Neutrophil (primary cell): ENCODE measurements around the gene NLRP14.

Experiments used
- H3K27ac ChIP-seq: fragments of 200-600 bp; sonication (generic); 2 replicates; pipeline ENCODE4 v1.5.1; 2016; ENCODE audit warnings: mild to moderate bottlenecking, moderate library complexity
- H3K27me3 ChIP-seq: fragments of 200-600 bp; sonication (generic); 2 replicates; pipeline ENCODE4 v1.6.0; 2016; ENCODE audit warnings: mild to moderate bottlenecking
- H3K36me3 ChIP-seq: fragments of 200-600 bp; sonication (generic); 2 replicates; pipeline ENCODE4 v1.5.1; 2017
- H3K4me1 ChIP-seq, 2 experiments: fragments of 200-600 bp in 1 of 2; sonication (generic) in 1 of 2; 1 replicate in 1 of 2; 2 replicates in 1 of 2; pipeline versions ENCODE4 v1.5.1 to v1.6.1; 2013 to 2016; ENCODE audit warnings: low read depth in 1 of 2, low read length in 1 of 2, mild to moderate bottlenecking in 1 of 2, moderate library complexity in 1 of 2; ENCODE audit not compliant: control insufficient read depth in 1 of 2, insufficient read depth in 1 of 2
- H3K4me3 ChIP-seq, 2 experiments: fragments of 200-600 bp in 1 of 2; sonication (generic) in 1 of 2; 1 replicate in 1 of 2; 2 replicates in 1 of 2; pipeline ENCODE4 v1.5.1; 2013 to 2016; ENCODE audit warnings: low read depth in 1 of 2, low read length in 1 of 2, mild to moderate bottlenecking in 1 of 2, moderate library complexity in 1 of 2
- H3K9me3 ChIP-seq: fragments of 200-600 bp; sonication (generic); 2 replicates; pipeline ENCODE4 v1.5.1; 2016
- CTCF ChIP-seq: fragments of 200-600 bp; sonication (generic); IDR thresholded peaks from 2 replicates; pipeline ENCODE4 v1.5.1; 2016; ENCODE audit warnings: antibody characterized with exemption

The NLRP14 gene

DNA sequence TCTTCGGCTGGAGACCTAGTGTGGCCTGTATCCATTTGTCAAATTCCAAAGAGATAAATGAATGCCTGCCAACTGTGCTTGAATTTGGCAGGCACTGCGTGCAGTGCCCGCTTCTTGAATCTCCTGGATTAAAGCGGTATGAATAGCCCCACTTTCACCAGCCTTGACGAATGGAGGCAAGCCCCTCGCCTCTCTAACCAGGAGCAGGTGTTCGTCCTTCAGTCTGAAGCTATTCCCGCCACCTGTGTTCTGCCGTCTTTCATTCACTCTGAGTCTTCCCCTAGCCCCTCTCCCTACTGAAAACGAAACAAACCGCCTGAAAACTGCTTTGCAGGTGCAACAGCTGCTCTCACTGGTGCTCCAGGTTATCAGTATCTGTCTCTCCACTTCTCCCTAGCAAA is 11.2 kb downstream of the NLRP14 start:
- Histone ChIP-seq H3K27ac (no peak overlapping the region), H3K36me3 (no peaks in the 10 kb centered on the region), H3K9me3 (no peaks in the 10 kb centered on the region), H3K4me1 (no peaks in the 10 kb centered on the region), H3K4me3 (no peak overlapping the region), H3K27me3 (no peaks in the 10 kb centered on the region)
- no peak for TF ChIP-seq CTCF

DNA sequence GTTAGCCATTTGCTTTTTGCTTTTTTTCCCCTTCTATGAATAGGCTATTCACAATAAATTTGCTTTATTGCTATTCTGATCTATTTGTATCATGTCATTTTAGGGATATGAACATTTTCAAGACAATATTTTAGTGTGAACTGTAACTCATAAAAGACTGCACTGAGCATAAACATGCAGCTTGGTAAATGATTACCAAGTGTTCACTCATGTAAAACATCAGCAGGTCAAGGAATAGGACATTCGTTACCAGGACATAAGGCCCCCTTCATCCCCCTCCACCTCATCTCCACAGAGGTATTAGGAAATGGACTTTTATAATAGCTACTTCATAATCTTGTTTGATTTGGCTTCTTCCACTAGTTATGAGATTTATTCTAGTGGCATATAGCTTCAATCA is 12.4 kb downstream of the NLRP14 start:
- TF ChIP-seq CTCF, result no peak
- no peaks in the 10 kb centered on the region for H3K9me3 ChIP-seq
- H3K4me1 ChIP-seq, result no peaks in the 10 kb centered on the region
- no peaks in the 10 kb centered on the region for H3K36me3 ChIP-seq
- H3K4me3 ChIP-seq, result no peak overlapping the region
- no peaks in the 10 kb centered on the region for H3K27me3 ChIP-seq
- H3K27ac ChIP-seq, result no peak overlapping the region

GRCh38 chr11:7034019-7034418 is 13.7 kb downstream of the NLRP14 start:
- H3K27me3 ChIP-seq, result no peaks in the 10 kb centered on the region
- no peak overlapping the region for H3K27ac ChIP-seq
- H3K4me3 ChIP-seq, result no peak overlapping the region
- TF ChIP-seq CTCF, result no peak
- H3K36me3 ChIP-seq, result no peaks in the 10 kb centered on the region
- H3K4me1 ChIP-seq, result no peaks in the 10 kb centered on the region
- no peaks in the 10 kb centered on the region for H3K9me3 ChIP-seq

DNA sequence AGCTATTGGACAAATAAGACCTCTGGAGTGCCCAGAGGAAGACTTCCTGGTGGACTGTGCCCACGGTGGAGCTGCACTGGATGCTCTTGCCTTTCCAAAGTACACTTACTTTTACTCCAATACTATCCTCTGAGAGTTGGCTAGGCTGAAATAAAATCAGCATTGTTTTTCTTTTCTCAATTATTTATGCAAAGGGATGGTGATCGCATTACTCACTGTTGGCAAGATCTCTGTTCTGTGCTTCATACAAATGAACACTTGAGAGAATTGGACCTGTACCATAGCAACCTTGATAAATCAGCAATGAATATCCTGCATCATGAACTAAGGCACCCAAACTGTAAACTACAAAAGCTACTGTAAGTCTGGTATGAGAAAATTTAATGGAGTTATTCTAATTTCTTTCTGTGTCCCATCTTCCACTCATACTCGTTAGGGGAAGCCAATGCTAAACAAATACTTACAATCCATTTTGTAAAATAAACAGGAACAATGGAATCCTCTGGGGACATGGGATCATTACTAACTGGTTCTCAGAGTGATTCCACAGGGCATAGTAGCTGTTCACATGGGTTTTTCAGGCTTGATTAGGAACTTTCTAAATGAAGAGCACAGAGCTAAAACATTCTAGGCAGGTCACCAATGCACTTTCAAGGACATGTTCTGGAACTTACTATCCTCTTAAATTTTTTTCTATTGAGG is 26.3 kb downstream of the NLRP14 start:
- Histone ChIP-seq H3K27me3 (no peaks in the 10 kb centered on the region), H3K4me3 (no peak overlapping the region), H3K27ac (no peak overlapping the region), H3K9me3 (no peaks in the 10 kb centered on the region), H3K36me3 (no peaks in the 10 kb centered on the region), H3K4me1 (no peaks in the 10 kb centered on the region)
- no peak for TF ChIP-seq CTCF

GRCh38 chr11:7050191-7050590 is 29.9 kb downstream of the NLRP14 start:
- H3K4me3 ChIP-seq, result no peak overlapping the region
- TF ChIP-seq CTCF, result no peak
- no peaks in the 10 kb centered on the region for H3K9me3 ChIP-seq
- no peaks in the 10 kb centered on the region for H3K4me1 ChIP-seq
- no peaks in the 10 kb centered on the region for H3K27me3 ChIP-seq
- H3K36me3 ChIP-seq, result no peaks in the 10 kb centered on the region
- H3K27ac ChIP-seq, result no peak overlapping the region
